ENCODE results near the gene PRKAR2A.

Gene PRKAR2A

DNA sequence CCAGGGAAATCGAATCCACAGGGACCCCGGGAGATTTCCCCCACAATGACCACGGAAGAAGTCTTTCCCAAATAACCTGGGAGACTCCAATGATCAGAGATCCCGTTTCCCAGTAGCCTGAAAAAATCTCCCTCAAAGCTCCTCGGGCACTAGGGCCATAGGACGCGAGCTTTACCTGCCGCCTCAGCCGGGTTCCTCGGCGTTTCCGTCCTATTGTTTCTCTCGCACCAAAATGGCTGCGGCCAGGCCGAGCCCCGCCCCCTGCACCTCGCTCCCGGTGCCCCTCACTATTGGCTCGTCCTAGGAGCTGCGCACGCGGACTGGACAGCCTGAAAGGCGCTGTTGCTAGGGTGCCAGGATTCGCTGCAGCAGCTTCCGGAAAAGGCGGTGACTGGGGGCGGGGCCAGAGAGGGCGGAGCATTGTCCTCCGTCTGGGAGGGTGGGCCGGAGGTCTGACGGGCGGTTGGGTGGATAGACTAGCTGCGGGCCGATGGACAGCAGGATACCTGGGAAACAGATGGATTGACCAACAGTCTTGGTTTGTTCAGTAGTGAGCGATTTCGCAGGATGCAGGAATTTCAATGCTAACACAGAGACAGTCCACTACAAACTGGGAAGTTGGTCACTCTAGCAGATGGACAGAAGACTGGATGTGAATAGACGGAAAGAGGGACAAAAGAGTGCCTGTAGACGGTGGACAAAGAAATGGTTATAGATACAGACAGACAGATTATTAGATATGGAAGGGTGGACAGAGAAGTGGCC lies 130.5 kb downstream of the PRKAR2A start, which contains the start of gene IP6K2:
TSS of gene IP6K2 (minus strand) at position 240 of the 765 bp plus-strand sequence. CDS start 21,930 bp downstream, outside the sequence.
- Histone ChIP-seq H3K9me3 (ENCODE audit: control insufficient read depth in 5 of 5, low read length in 5 of 5) (no peaks in the 10 kb centered on the region), H3K27ac (ENCODE audit: low read depth, low read length) (peak within 1 kb of the TSS; percentile 81), H3K4me1 (ENCODE audit: control insufficient read depth in 5 of 5, insufficient read depth in 5 of 5, low read length in 5 of 5) (peaks cover 0 to 35% (median 29%) of the 10 kb centered on the region in 5 donors), H3K36me3 (ENCODE audit: control insufficient read depth in 5 of 5, insufficient read depth in 5 of 5, low read length in 5 of 5) (peaks cover 0 to 12% (median 0%) of the 10 kb centered on the region in 5 donors), H3K27me3 (ENCODE audit: control insufficient read depth in 5 of 5, insufficient read depth in 4 of 5, low read length in 5 of 5) (no peaks in the 10 kb centered on the region), H3K9ac (ENCODE audit: low read length in 5 of 5) (peak within 1 kb of the TSS; percentile 68 to 99 (median 95)), H3K4me3 (ENCODE audit: low read depth in 1 of 5, low read length in 5 of 5) (peak within 1 kb of the TSS; percentile 92 to 100 (median 98))

- Histone ChIP-seq H3K4me3 (ENCODE audit: low read depth in 1 of 5, low read length in 5 of 5) (peak overlapping the region; percentile 92 to 100 (median 98)), H3K27me3 (ENCODE audit: control insufficient read depth in 5 of 5, insufficient read depth in 4 of 5, low read length in 5 of 5) (no peaks in the 10 kb centered on the region), H3K27ac (ENCODE audit: low read depth, low read length) (peak overlapping the region; percentile 81), H3K9ac (ENCODE audit: low read length in 5 of 5) (peak overlapping the region; percentile 68 to 99 (median 95)), H3K4me1 (ENCODE audit: control insufficient read depth in 5 of 5, insufficient read depth in 5 of 5, low read length in 5 of 5) (peaks cover 0 to 40% (median 29%) of the 10 kb centered on the region in 5 donors), H3K36me3 (ENCODE audit: control insufficient read depth in 5 of 5, insufficient read depth in 5 of 5, low read length in 5 of 5) (peaks cover 0 to 16% (median 4%) of the 10 kb centered on the region in 5 donors), H3K9me3 (ENCODE audit: control insufficient read depth in 5 of 5, low read length in 5 of 5) (no peaks in the 10 kb centered on the region)
These were observed 131.1 kb downstream of the PRKAR2A start for GRCh38 chr3:48716508-48716981.

DNA sequence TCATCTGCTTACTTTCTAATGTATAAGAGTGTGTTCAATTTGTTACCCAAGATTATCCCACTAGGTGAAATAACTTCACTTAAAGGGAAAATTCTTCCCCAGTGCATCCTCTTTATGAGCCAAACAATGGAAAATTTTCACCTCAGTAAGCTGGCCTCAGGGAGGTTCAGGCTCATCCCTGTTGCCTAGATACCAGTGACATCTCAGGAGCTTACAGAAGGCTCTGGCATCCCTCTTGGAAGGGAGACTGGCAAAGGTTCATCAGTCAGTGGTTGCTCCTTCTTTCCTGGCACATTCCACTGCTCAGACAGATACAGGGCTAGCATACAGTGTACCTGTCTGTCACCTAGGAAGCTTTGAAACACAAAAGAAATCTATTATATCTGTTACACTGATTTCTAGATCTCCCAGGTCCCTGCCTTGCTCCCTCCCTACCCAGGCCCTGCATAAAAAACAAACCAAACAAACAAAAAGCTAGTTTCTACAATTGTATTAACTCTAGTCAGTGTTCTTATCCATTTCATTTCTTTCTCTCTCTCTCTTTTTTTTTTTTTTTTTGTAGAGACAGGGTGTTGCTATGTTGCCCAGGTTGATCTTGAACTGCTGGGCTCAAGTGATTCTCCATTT lies 132.4 kb downstream of the PRKAR2A start:
- peaks cover 4 to 28% (median 9%) of the 10 kb centered on the region in 5 donors for H3K36me3 ChIP-seq (ENCODE audit: control insufficient read depth in 5 of 5, insufficient read depth in 5 of 5, low read length in 5 of 5)
- peaks cover 2 to 46% (median 29%) of the 10 kb centered on the region in 5 donors for H3K4me1 ChIP-seq (ENCODE audit: control insufficient read depth in 5 of 5, insufficient read depth in 5 of 5, low read length in 5 of 5)
- no peak overlapping the region for H3K27ac ChIP-seq (ENCODE audit: low read depth, low read length)
- peak overlapping the region; percentile 4 to 100 (median 92) for H3K4me3 ChIP-seq (ENCODE audit: low read depth in 1 of 5, low read length in 5 of 5)
- H3K9me3 ChIP-seq (ENCODE audit: control insufficient read depth in 5 of 5, low read length in 5 of 5) = no peaks in the 10 kb centered on the region
- H3K9ac ChIP-seq (ENCODE audit: low read length in 5 of 5) = peak overlapping the region in 3 of 5 donors; percentile 30 to 99 (median 92)
- no peaks in the 10 kb centered on the region for H3K27me3 ChIP-seq (ENCODE audit: control insufficient read depth in 5 of 5, insufficient read depth in 4 of 5, low read length in 5 of 5)

DNA sequence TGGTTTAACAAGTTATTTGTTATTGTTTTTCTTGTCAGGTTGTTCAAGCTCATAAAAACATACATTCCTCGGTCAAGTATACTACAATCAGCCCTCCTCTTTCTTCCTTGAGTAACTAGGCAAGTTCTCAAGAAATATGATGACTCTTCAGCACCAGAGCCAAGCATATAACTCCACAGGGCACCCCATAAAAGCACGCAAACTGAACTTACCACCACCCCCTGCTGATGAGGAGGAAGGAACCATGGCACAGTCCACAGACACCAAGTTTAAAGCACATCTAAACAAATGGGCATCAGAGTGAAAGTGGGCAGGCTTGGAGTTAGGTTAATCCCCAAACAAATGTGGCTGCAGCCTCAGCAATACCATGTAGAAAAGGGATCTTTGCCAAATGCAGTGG lies 135.9 kb downstream of the PRKAR2A start:
- Histone ChIP-seq H3K4me1 (ENCODE audit: control insufficient read depth in 5 of 5, insufficient read depth in 5 of 5, low read length in 5 of 5) (peaks cover 2 to 56% (median 40%) of the 10 kb centered on the region in 5 donors), H3K36me3 (ENCODE audit: control insufficient read depth in 5 of 5, insufficient read depth in 5 of 5, low read length in 5 of 5) (peaks cover 4 to 42% (median 13%) of the 10 kb centered on the region in 5 donors), H3K4me3 (ENCODE audit: low read depth in 1 of 5, low read length in 5 of 5) (no peak overlapping the region), H3K27me3 (ENCODE audit: control insufficient read depth in 5 of 5, insufficient read depth in 4 of 5, low read length in 5 of 5) (no peaks in the 10 kb centered on the region), H3K27ac (ENCODE audit: low read depth, low read length) (no peak overlapping the region), H3K9ac (ENCODE audit: low read length in 5 of 5) (no peak overlapping the region), H3K9me3 (ENCODE audit: control insufficient read depth in 5 of 5, low read length in 5 of 5) (no peaks in the 10 kb centered on the region)

DNA sequence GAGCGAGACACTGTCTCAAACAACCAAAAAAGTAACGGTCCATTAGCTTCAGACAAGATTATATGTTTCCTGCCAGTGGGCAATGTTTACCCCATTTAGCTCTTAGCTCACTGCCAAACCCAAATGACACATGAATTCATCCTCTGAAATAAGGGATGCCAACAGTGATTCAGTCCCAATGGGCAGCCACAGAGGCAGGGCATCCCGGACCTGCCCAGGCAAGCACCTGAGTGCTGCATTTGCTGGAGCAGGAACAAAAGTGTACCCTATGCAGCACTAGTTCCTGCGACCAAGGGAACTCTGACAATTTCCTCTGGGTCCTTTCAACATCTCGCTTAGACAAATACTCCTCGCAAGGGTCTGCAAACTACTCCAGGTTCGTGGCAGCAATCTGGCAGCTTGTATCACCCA lies 138.6 kb downstream of the PRKAR2A start:
- Histone ChIP-seq H3K27ac (ENCODE audit: low read depth, low read length) (peak overlapping the region; percentile 88), H3K4me1 (ENCODE audit: control insufficient read depth in 5 of 5, insufficient read depth in 5 of 5, low read length in 5 of 5) (peaks cover 2 to 36% (median 24%) of the 10 kb centered on the region in 5 donors), H3K9ac (ENCODE audit: low read length in 5 of 5) (no peak overlapping the region), H3K36me3 (ENCODE audit: control insufficient read depth in 5 of 5, insufficient read depth in 5 of 5, low read length in 5 of 5) (peaks cover 4 to 38% (median 13%) of the 10 kb centered on the region in 5 donors), H3K4me3 (ENCODE audit: low read depth in 1 of 5, low read length in 5 of 5) (no peak overlapping the region), H3K27me3 (ENCODE audit: control insufficient read depth in 5 of 5, insufficient read depth in 4 of 5, low read length in 5 of 5) (no peaks in the 10 kb centered on the region), H3K9me3 (ENCODE audit: control insufficient read depth in 5 of 5, low read length in 5 of 5) (no peaks in the 10 kb centered on the region)

GRCh38 chr3:48708481-48708889 lies 139.2 kb downstream of the PRKAR2A start:
- Histone ChIP-seq H3K27me3 (ENCODE audit: control insufficient read depth in 5 of 5, insufficient read depth in 4 of 5, low read length in 5 of 5) (no peaks in the 10 kb centered on the region), H3K4me3 (ENCODE audit: low read depth in 1 of 5, low read length in 5 of 5) (no peak overlapping the region), H3K36me3 (ENCODE audit: control insufficient read depth in 5 of 5, insufficient read depth in 5 of 5, low read length in 5 of 5) (peaks cover 4 to 38% (median 13%) of the 10 kb centered on the region in 5 donors), H3K9ac (ENCODE audit: low read length in 5 of 5) (peak overlapping the region in 1 of 5 donors; percentile 18), H3K27ac (ENCODE audit: low read depth, low read length) (peak overlapping the region; percentile 88), H3K9me3 (ENCODE audit: control insufficient read depth in 5 of 5, low read length in 5 of 5) (no peaks in the 10 kb centered on the region), H3K4me1 (ENCODE audit: control insufficient read depth in 5 of 5, insufficient read depth in 5 of 5, low read length in 5 of 5) (peaks cover 2 to 35% (median 24%) of the 10 kb centered on the region in 5 donors)

GRCh38 chr3:48707157-48707556 lies 140.5 kb downstream of the PRKAR2A start:
- Histone ChIP-seq H3K4me3 (ENCODE audit: low read depth in 1 of 5, low read length in 5 of 5) (no peak overlapping the region), H3K27me3 (ENCODE audit: control insufficient read depth in 5 of 5, insufficient read depth in 4 of 5, low read length in 5 of 5) (no peaks in the 10 kb centered on the region), H3K9ac (ENCODE audit: low read length in 5 of 5) (no peak overlapping the region), H3K4me1 (ENCODE audit: control insufficient read depth in 5 of 5, insufficient read depth in 5 of 5, low read length in 5 of 5) (peaks cover 2 to 34% (median 21%) of the 10 kb centered on the region in 5 donors), H3K36me3 (ENCODE audit: control insufficient read depth in 5 of 5, insufficient read depth in 5 of 5, low read length in 5 of 5) (peaks cover 4 to 33% (median 13%) of the 10 kb centered on the region in 5 donors), H3K27ac (ENCODE audit: low read depth, low read length) (peak overlapping the region; percentile 88), H3K9me3 (ENCODE audit: control insufficient read depth in 5 of 5, low read length in 5 of 5) (no peaks in the 10 kb centered on the region)

DNA sequence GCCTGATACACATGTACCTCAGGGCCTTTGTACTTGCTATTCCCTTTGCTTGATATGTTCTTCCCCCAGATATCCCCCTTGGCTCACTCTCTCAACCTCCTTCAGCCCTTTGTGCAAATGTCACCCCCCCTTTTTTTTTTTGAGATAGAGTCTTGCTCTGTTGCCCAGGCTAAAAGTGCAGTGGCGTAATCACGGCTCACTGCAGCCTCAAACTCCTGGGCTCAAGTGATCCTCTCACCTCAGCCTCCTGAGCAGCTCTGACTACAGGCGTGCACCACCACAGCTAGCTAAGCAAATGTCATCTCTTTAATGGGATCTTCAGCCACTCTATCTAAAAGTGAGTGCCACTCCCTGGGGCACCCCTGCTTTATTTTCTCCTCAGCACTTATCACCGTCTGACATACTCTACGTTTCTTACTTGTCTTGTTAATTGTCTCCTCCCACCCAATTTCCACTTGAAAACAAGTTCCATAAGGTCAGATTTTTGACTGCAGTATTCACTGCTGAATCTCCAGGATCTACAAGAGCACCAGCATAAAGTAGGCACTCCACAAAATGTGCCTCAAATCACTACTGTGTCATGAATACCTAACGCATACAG lies 145.3 kb downstream of the PRKAR2A start:
- Histone ChIP-seq H3K27me3 (ENCODE audit: control insufficient read depth in 5 of 5, insufficient read depth in 4 of 5, low read length in 5 of 5) (no peaks in the 10 kb centered on the region), H3K4me1 (ENCODE audit: control insufficient read depth in 5 of 5, insufficient read depth in 5 of 5, low read length in 5 of 5) (peaks cover 0 to 14% (median 7%) of the 10 kb centered on the region in 5 donors), H3K9me3 (ENCODE audit: control insufficient read depth in 5 of 5, low read length in 5 of 5) (no peaks in the 10 kb centered on the region), H3K4me3 (ENCODE audit: low read depth in 1 of 5, low read length in 5 of 5) (no peak overlapping the region), H3K9ac (ENCODE audit: low read length in 5 of 5) (no peak overlapping the region), H3K27ac (ENCODE audit: low read depth, low read length) (peak overlapping the region; percentile 57), H3K36me3 (ENCODE audit: control insufficient read depth in 5 of 5, insufficient read depth in 5 of 5, low read length in 5 of 5) (peaks cover 3 to 18% (median 13%) of the 10 kb centered on the region in 5 donors)

- no peak overlapping the region for H3K27ac ChIP-seq (ENCODE audit: low read depth, low read length)
- peaks cover 0 to 14% (median 7%) of the 10 kb centered on the region in 5 donors for H3K4me1 ChIP-seq (ENCODE audit: control insufficient read depth in 5 of 5, insufficient read depth in 5 of 5, low read length in 5 of 5)
These were observed 146.8 kb downstream of the PRKAR2A start for GRCh38 chr3:48700731-48701405.

More at GRCh38 chr3:48700731-48701405, 146.8 kb downstream of the PRKAR2A start:
- no peak overlapping the region for H3K4me3 ChIP-seq (ENCODE audit: low read depth in 1 of 5, low read length in 5 of 5)
- peaks cover 3 to 15% (median 8%) of the 10 kb centered on the region in 5 donors for H3K36me3 ChIP-seq (ENCODE audit: control insufficient read depth in 5 of 5, insufficient read depth in 5 of 5, low read length in 5 of 5)
- no peak overlapping the region for H3K9ac ChIP-seq (ENCODE audit: low read length in 5 of 5)
- no peaks in the 10 kb centered on the region for H3K9me3 ChIP-seq (ENCODE audit: control insufficient read depth in 5 of 5, low read length in 5 of 5)
- no peaks in the 10 kb centered on the region for H3K27me3 ChIP-seq (ENCODE audit: control insufficient read depth in 5 of 5, insufficient read depth in 4 of 5, low read length in 5 of 5)

Measured in subcutaneous abdominal adipose tissue (tissue), 5 donors.